HG03558 (cell line): Measurements from ENCODE around the gene UBB.
"Not testable (repeated sequence)": the region's sequence is repeated elsewhere in the genome, so short reads cannot be mapped to it uniquely, and the experiment has no call there.

Experiments
- ATAC-seq: cut with Tn5 transposase; IDR thresholded peaks from one replicate; pipeline ENCODE4 v1.9.1; 2021; ENCODE audit warnings: moderate number of reproducible peaks; ENCODE audit not compliant: unreplicated experiment; ENCODE audit errors: extremely low read depth

Gene UBB

GRCh38 chr17:16374146-16374938 lies 6.5 kb upstream of the UBB start:
- no peak for ATAC-seq

DNA sequence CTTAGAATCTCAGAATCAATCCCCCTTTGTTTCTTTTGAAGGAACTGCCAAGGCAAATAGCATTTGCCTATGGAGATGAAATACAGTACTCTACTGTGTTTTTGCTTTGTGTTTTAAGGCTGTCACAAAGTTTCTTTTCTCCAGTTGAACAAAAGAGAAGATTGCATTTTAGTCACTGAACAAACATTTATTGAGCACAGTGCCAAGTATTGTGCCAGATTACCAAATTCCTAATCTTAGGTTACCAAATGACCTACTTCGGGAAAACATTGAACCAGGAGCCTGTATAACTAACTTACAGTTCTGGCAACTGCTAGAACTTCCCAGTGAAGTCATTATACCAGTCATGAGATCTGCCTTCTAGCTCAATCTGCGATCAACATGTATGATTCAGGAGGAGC lies 3.0 kb upstream of the UBB start:
- ATAC-seq = no peak

GRCh38 chr17:16378636-16379282 lies 2.1 kb upstream of the UBB start:
- ATAC-seq = no peak

DNA sequence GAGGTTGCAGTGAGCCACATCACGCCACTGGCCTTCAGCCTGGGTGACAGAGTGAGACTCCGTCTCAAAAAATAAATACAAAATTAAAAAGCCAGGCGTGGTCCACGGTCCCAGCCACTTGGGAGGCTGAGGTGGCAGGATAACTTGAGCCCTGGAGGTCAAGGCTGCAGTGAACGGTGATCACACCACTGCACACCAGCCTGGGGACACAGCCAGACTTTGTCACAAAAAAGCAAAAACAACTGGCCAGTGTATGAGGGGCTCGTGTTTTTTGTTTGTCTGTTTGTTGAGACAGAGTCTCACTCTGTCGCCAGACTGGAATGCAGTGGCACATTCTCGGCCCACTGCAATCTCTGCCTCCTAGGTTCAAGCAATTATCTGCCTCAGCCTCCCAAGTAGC lies 1.2 kb upstream of the UBB start:
- no peak for ATAC-seq

- ATAC-seq = no peak
Measured at GRCh38 chr17:16381496-16381820, 567 bp downstream of the UBB start.

DNA sequence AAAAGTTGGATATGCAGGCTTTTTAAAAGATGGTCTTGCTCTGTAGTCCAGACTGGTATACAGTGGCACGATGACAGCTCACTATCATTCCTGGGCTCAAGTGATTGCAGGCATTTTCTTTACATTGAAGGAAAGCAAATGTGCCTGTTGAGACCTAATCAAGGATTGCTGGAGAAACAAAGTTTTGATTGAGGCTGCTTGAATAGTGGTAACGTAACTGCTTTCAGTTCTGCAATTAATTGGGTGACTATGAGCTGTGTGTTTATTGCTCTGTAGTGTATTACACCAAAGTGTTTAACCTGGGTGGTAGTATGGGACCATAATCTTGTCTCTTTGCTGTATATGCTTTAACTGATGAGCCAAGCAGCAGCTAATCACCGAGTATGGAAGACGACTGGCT lies 2.3 kb downstream of the UBB start:
- ATAC-seq = no peak

DNA sequence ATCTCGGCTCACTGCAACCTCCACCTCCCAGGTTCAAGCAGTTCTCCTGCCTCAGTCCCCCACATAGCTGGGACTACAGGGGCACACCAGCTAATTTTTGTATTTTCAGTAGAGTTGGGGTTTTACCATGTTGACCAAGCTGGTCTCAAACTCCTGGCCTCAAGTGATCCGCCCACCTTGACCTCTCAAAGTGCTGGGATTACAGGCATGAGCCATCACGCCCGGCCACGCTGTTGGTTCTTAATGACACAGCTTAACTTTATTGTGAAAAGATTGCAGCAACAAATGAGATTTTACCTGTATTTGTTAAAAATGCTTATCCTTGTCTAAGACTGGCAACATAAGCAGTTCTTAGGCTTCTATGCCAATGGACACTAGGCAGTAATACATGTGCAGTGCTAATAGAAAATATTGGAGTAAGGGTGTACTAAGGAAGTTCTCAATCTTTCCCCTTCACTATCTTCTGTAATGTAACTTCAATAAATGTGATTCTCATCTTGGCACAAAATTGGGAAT lies 2.9 kb downstream of the UBB start:
- no peak for ATAC-seq

GRCh38 chr17:16384557-16384956 lies 3.7 kb downstream of the UBB start:
- no peak for ATAC-seq

DNA sequence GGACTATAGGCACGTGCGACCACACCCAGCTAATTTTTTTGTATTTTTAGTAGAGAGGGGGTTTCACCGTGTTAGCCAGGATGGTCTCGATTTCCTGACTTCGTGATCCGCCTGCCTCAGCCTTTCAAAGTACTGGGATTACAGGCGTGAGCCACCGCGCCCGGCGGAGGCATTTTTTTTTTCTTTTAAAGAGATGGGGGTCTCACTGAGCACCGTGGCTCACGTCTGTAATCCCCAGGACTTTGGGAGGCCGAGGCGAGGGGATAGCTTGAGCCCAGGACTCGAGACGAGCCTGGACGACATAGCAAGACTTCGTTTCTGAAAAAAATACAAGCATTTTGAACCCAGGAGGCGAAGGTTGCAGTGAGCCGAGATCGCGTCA lies 5.2 kb downstream of the UBB start:
- not testable (repeated sequence) for ATAC-seq

DNA sequence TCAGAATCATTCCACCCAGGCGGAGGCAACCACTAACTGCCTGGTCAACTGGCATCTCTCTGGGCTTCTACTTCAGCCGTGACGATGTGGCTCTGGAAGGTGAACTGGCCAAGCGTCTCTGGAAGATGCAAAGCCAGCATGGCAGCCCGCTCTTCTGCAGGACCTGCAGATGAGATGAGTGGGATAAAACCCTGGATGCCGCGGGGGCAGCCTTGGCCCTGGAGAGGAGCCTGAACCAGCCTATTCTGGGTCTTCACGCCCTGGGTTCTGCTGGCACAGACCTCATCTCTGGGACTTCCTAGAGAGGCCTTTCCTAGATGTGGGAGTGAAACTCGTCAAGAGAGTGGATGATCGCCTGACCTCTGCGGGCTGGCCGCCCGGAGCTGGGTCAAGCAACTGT lies 10.6 kb downstream of the UBB start:
- ATAC-seq = no peak

GRCh38 chr17:16392491-16392890 lies 11.6 kb downstream of the UBB start:
- not testable (repeated sequence) for ATAC-seq

GRCh38 chr17:16395887-16396286 lies 15.0 kb downstream of the UBB start:
- ATAC-seq = not testable (repeated sequence)

GRCh38 chr17:16396693-16397092 lies 15.8 kb downstream of the UBB start:
- ATAC-seq = not testable (repeated sequence)

DNA sequence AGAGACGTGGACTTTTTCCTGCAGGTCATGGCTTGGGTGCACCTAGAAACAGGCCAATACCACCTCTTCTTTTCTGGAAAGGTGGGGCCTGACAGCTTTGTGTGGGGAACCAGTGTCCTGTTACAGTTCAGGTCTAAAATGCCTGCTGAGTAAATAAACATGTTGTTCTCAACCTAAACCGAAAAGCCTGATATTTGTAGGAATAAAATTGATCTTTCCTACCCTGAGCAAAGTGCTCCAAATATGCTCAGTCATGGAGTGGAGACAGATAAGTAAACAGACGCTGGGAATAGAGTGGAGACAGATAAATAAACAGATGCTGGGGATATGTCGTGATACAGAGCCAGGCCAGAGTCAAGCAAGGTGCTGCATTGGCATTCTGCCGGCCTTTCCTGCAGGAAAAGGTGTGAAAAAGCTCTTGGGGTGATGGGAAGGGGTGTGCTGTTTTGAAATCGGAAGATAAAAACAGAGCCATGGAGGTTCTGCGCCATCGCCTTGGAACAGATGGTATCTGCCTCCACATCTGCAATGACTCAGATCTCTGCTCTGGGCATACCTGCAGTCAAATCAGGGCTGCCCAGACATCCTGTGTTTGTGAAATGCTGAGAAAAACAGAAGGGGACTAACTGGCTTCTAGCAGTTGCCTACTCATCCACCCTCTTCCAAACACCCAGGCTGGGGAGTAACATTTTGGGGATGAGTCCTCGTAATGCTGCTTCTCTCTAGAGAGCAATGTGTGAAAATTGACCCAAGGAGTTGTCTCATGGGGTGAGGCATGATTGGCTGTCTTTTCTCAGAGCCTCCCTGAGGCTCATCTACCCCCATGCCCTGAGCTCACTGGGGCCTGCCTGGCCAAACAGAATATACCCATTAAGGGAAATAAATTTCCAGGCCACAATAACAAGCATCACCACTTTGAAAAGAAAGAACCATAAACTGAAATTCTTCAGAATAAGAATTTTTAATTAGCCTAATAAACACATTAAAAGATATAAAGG lies 17.7 kb downstream of the UBB start:
- no peak for ATAC-seq

GRCh38 chr17:16403847-16404246 lies 23.0 kb downstream of the UBB start:
- ATAC-seq = not testable (repeated sequence)

DNA sequence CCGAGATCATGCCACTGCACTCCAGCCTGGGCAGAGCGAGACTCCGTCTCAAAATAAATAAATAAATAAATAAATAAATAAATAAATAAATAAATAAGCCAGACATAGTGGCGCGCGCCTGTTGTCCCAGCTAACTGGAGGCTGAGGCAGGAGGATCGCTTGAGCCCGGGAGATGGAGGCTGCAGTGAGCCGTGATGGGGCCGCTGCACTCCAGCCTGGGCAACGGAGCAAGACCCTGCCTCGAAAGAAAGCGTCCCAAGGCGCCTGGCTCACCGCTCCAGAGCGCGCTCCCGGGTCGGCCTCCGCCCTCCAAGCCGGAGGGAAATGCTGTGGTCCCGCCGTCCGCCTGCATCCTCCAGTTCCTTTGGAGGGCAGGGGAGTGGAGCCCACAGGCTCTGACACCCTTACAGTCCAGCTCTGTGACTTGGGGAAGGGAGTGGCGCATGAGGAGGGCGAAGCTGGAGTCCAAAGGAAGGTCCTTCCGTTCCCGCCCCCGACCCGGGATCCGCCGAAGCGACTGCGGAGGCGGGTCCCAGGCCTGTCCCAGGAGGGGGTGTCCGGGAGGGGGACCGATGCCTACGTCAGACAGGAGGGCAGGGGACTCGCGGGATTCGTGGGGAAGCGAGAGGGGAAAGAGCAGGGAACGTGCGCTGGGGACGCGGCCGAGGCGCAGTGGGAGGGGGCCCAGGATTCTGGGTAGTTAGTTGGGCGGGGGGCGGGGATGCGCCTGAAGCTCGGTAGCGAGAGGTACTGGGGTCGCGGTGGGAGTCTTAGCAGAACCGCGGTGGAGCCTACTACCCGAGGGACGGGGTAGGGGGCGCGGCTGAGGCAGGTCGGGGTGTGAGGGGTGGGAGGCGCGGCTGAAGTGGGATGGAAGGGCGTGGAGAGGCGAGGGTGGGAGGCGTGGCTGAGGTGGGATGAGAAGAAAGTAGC lies 26.1 kb downstream of the UBB start:
- ATAC-seq = no peak

DNA sequence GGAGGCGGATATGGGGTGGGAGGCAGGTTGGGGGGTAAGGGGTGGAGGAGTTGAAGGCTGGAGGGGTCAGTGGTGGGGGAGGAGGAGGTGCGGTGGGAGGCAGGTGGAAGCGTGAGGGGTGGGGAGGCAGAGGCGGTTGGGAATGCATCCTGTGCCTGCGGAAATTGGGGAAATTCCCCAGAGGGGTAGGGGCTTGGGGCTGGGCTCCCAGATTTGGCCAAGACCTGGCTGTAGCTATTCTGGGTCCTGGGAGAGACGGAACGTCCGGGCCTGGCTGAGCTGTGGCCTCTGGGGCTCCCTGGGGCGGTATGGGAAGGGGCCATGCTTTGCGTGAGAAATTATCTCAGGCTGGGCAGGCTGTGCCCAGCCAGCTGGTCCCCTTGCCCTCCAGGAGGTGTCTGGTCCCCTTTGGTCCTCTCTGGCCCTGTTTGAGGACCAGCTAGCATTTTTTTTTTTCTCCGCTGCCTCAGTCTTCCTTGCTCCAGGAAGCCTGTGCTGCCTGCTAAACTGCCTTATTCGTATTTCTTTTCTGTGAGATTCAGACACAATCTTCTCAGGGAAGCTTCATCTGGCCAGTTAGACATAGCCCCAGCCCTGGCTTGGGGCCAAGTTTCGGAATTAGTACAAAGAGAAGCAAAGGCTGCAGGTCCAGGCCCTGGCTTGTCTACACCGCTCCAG lies 27.2 kb downstream of the UBB start:
- ATAC-seq = peak; percentile 73

GRCh38 chr17:16415031-16415924 lies 34.4 kb downstream of the UBB start, which contains the start of gene TRPV2:
Gene TRPV2 (plus strand): TSS chr17:16415571. CDS start chr17:16417669, 2,098 bp downstream.
- ATAC-seq = no peak
